Measurements from ENCODE around the gene CCDC196.

GRCh38 chr14:66539034-66539433 lies 52.9 kb downstream of the CCDC196 start:
- TF ChIP-seq, protein P1, sequence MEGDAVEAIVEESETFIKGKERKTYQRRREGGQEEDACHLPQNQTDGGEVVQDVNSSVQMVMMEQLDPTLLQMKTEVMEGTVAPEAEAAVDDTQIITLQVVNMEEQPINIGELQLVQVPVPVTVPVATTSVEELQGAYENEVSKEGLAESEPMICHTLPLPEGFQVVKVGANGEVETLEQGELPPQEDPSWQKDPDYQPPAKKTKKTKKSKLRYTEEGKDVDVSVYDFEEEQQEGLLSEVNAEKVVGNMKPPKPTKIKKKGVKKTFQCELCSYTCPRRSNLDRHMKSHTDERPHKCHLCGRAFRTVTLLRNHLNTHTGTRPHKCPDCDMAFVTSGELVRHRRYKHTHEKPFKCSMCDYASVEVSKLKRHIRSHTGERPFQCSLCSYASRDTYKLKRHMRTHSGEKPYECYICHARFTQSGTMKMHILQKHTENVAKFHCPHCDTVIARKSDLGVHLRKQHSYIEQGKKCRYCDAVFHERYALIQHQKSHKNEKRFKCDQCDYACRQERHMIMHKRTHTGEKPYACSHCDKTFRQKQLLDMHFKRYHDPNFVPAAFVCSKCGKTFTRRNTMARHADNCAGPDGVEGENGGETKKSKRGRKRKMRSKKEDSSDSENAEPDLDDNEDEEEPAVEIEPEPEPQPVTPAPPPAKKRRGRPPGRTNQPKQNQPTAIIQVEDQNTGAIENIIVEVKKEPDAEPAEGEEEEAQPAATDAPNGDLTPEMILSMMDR (IDR thresholded peaks at IDR 0.05), result no peak
- TF ChIP-seq POLR2A (IDR thresholded peaks at IDR 0.05) (no peak), POLR2AphosphoS5 (IDR thresholded peaks at IDR 0.05) (no peak), EP300 (IDR thresholded peaks at IDR 0.05; ENCODE audit: low read depth) (no peak)
